ENCODE measurements around the gene TTLL7. TPM values are rescaled to one million over a fixed set of nuclear protein-coding genes. Genes with fewer than 3 reads are reported as not detected.

The TTLL7 gene
- total and polyA plus RNA-seq, 2 donors (not counting 1 experiment from before 2014, with no cell fraction given) = 0.01 TPM; not detected in 1

- Histone ChIP-seq H3K9me3 (ENCODE audit: control extremely low read depth in 1 of 3, control insufficient read depth in 2 of 3, insufficient read depth in 1 of 3, low read length in 2 of 3) (no peaks in the 10 kb centered on the region), H3K36me3 (replicated peaks in 1 of 2; ENCODE audit: control extremely low read depth in 1 of 2, control insufficient read depth in 1 of 2, extremely low read depth in 1 of 2, insufficient read depth in 2 of 2, low read length in 1 of 2) (no peaks in the 10 kb centered on the region), H3K79me2 (ENCODE audit: control insufficient read depth, insufficient read depth, low read length) (no peaks in the 10 kb centered on the region), H3K9ac (ENCODE audit: low read length) (no peak overlapping the region), H3K27me3 (replicated peaks in 1 of 4; ENCODE audit: control extremely low read depth in 1 of 4, control insufficient read depth in 3 of 4, insufficient read depth in 4 of 4, low read length in 3 of 4) (no peaks in the 10 kb centered on the region), H3K27ac (ENCODE audit: low read length in 2 of 2) (no peak overlapping the region), H3K4me3 (ENCODE audit: control extremely low read depth in 1 of 5, extremely low read depth in 1 of 5, insufficient read depth in 1 of 5, low read depth in 2 of 5, low read length in 4 of 5) (no peak overlapping the region), H2AFZ (ENCODE audit: insufficient read depth, low read depth, low read length, poor library complexity, severe bottlenecking) (no peak overlapping the region), H4K20me1 (ENCODE audit: control insufficient read depth, insufficient read depth, low read length, poor library complexity, severe bottlenecking) (no peaks in the 10 kb centered on the region), H3K4me2 (replicated peaks; ENCODE audit: low read depth, low read length, poor library complexity, severe bottlenecking) (no peak overlapping the region), H3K4me1 (ENCODE audit: control insufficient read depth in 2 of 2, insufficient read depth in 2 of 2, low read length in 2 of 2) (no peaks in the 10 kb centered on the region)
- WGBS (ENCODE audit: insufficient coverage) = 80% methylated on average over 1 of the region's 4 CpGs
- DNase-seq (no peak), ATAC-seq (ENCODE audit: low read depth) (no peak)
- H3K4me3 Mint-ChIP-seq = no peak overlapping the region
- intact Hi-C loops (cut with micrococcal nuclease) = loop anchor here (10.0 kb wide), 2 partner anchors 533 to 1033 kb away; no protein-coding TSS in a partner anchor
- TF ChIP-seq, protein P1, sequence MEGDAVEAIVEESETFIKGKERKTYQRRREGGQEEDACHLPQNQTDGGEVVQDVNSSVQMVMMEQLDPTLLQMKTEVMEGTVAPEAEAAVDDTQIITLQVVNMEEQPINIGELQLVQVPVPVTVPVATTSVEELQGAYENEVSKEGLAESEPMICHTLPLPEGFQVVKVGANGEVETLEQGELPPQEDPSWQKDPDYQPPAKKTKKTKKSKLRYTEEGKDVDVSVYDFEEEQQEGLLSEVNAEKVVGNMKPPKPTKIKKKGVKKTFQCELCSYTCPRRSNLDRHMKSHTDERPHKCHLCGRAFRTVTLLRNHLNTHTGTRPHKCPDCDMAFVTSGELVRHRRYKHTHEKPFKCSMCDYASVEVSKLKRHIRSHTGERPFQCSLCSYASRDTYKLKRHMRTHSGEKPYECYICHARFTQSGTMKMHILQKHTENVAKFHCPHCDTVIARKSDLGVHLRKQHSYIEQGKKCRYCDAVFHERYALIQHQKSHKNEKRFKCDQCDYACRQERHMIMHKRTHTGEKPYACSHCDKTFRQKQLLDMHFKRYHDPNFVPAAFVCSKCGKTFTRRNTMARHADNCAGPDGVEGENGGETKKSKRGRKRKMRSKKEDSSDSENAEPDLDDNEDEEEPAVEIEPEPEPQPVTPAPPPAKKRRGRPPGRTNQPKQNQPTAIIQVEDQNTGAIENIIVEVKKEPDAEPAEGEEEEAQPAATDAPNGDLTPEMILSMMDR (IDR thresholded peaks at IDR 0.05) = no peak
- TF ChIP-seq EZH2 (IDR thresholded peaks at IDR 0.05; ENCODE audit: borderline replicate concordance, insufficient read depth, low read depth, low read length, poor library complexity, severe bottlenecking) = no peak
- POLR2A ChIA-PET = no interaction called here
- H3K27ac Mint-ChIP-seq = no peak overlapping the region
- H3K4me1 Mint-ChIP-seq = no peaks in the 10 kb centered on the region
- peaks cover 2% of the 10 kb centered on the region for H3K27me3 Mint-ChIP-seq
- H3K9me3 Mint-ChIP-seq (ENCODE audit: insufficient read depth) = no peaks in the 10 kb centered on the region
- CTCF ChIA-PET = no interaction called here
Observed at GRCh38 chr1:83901547-83902155, 97.3 kb downstream of the TTLL7 start.

DNA sequence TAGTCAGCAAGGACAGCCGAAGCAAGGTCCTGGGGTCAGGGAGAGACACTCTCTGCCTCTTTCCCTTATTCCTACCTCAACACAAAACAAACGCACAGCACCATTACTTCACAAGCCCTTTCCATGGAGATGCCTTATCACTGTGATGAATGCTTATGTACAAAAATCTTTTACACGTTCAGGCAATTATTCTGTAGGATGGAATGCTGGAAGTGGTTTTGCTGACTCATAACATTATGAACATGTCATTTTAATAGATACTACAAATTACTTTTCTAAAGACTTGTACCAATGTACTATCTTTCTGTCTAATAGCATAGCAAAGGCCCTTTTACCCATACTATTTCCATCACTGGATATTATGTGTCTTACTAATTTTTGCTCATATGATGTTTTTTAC lies 98.4 kb downstream of the TTLL7 start:
- Mint-ChIP-seq H3K4me3 (no peak overlapping the region), H3K27ac (no peak overlapping the region), H3K27me3 (peaks cover 10% of the 10 kb centered on the region), H3K4me1 (no peaks in the 10 kb centered on the region), H3K9me3 (ENCODE audit: insufficient read depth) (no peaks in the 10 kb centered on the region)
- no peaks in the 10 kb centered on the region for H3K4me1 ChIP-seq (ENCODE audit: control insufficient read depth in 2 of 2, insufficient read depth in 2 of 2, low read length in 2 of 2)
- POLR2A ChIA-PET = no interaction called here
- peaks cover 0 to 5% (median 2%) of the 10 kb centered on the region in 4 experiments for H3K27me3 ChIP-seq (replicated peaks in 1 of 4; ENCODE audit: control extremely low read depth in 1 of 4, control insufficient read depth in 3 of 4, insufficient read depth in 4 of 4, low read length in 3 of 4)
- no peak for TF ChIP-seq EZH2 (IDR thresholded peaks at IDR 0.05; ENCODE audit: borderline replicate concordance, insufficient read depth, low read depth, low read length, poor library complexity, severe bottlenecking)
- TF ChIP-seq, protein P1 (IDR thresholded peaks at IDR 0.05) = no peak
- H3K79me2 ChIP-seq (ENCODE audit: control insufficient read depth, insufficient read depth, low read length) = no peaks in the 10 kb centered on the region
- intact Hi-C loops (cut with micrococcal nuclease) = loop anchor here (10.0 kb wide), 2 partner anchors 534 to 1034 kb away; no protein-coding TSS in a partner anchor
- H2AFZ ChIP-seq (ENCODE audit: insufficient read depth, low read depth, low read length, poor library complexity, severe bottlenecking) = no peak overlapping the region
- H3K4me2 ChIP-seq (replicated peaks; ENCODE audit: low read depth, low read length, poor library complexity, severe bottlenecking) = no peak overlapping the region
- no peak for ATAC-seq (ENCODE audit: low read depth)
- WGBS (ENCODE audit: insufficient coverage) = no CpG with 5 or more reads among the region's 3 CpGs
- no peak overlapping the region for H3K9ac ChIP-seq (ENCODE audit: low read length)
- H3K36me3 ChIP-seq (replicated peaks in 1 of 2; ENCODE audit: control extremely low read depth in 1 of 2, control insufficient read depth in 1 of 2, extremely low read depth in 1 of 2, insufficient read depth in 2 of 2, low read length in 1 of 2) = no peaks in the 10 kb centered on the region
- no peaks in the 10 kb centered on the region for H4K20me1 ChIP-seq (ENCODE audit: control insufficient read depth, insufficient read depth, low read length, poor library complexity, severe bottlenecking)
- DNase-seq = no peak
- CTCF ChIA-PET = no interaction called here
- H3K27ac ChIP-seq (ENCODE audit: low read length in 2 of 2) = no peak overlapping the region
- H3K9me3 ChIP-seq (ENCODE audit: control extremely low read depth in 1 of 3, control insufficient read depth in 2 of 3, insufficient read depth in 1 of 3, low read length in 2 of 3) = no peaks in the 10 kb centered on the region
- no peak overlapping the region for H3K4me3 ChIP-seq (ENCODE audit: control extremely low read depth in 1 of 5, extremely low read depth in 1 of 5, insufficient read depth in 1 of 5, low read depth in 2 of 5, low read length in 4 of 5)

Measured in B cell (primary cell).